HepG2 (cell line): ENCODE data around the gene VDR. TPM values are rescaled to one million over a fixed set of nuclear protein-coding genes. Genes with fewer than 3 reads are reported as not detected.

Source experiments
- ATAC-seq: fragments of 200-7000 bp; cut with Tn5 transposase; 3 replicates; pipeline ENCODE4 v1.9.1; 2020; ENCODE audit warnings: mild to moderate bottlenecking, moderate library complexity
- Bru-seq: library from RNA; stranded (reverse); fragments of 400-500 nt; gene quantifications from one replicate; lab custom pipeline; 2021; lab: Mats Ljungman, UMichigan
- BruChase-seq, 2 experiments: library from RNA; stranded (reverse); fragments of 400-500 nt; gene quantifications; one replicate each; lab custom pipeline; 2021; lab: Mats Ljungman, UMichigan
- BruUV-seq: library from RNA; stranded (reverse); fragments of 400-500 nt; replicated peaks from 2 replicates; lab custom pipeline; 2021; lab: Mats Ljungman, UMichigan
- CTCF ChIA-PET: fragments of 300-600 bp; formaldehyde crosslinking; extraction: SDS; loops from one replicate; lab custom pipeline; 2021; ENCODE audit warnings: low total read pairs, inconsistent platforms, low intra/inter-chr PET ratio; lab: Yijun Ruan, JAX
- POLR2A ChIA-PET: fragments of 350-600 bp; sonication (Branson Sonifier 250); formaldehyde crosslinking; loops from one replicate; lab custom pipeline; 2020; ENCODE audit warnings: antibody characterized with exemption, inconsistent platforms; lab: Yijun Ruan, JAX
- DNase-seq: peaks from one replicate; pipeline ENCODE4 v3.0.0-alpha.2; 2015; ENCODE audit warnings: low spot score
- FAIRE-seq: peaks from 3 replicates; lab custom pipeline; 2011; peaks lifted over from hg19 to GRCh38; lab: Jason Lieb, UNC
- H2AFZ ChIP-seq: one replicate; pipeline ENCODE4 v1.6.1; 2011; ENCODE audit warnings: low read length, inconsistent platforms
- H3K27ac ChIP-seq: fragments of 300-600 bp; 3 replicates; pipeline ENCODE4 v1.8.0; 2011; ENCODE audit warnings: mixed run types, mild to moderate bottlenecking, mixed read lengths, low read length, inconsistent platforms; ENCODE audit not compliant: insufficient read depth; ENCODE audit errors: extremely low read length
- H3K27me3 ChIP-seq, 2 experiments: fragments of 200-600 bp in 1 of 2; 2 replicates in 1 of 2; 3 replicates in 1 of 2; pipeline versions ENCODE4 v1.6.0 to v1.8.0; 2011; ENCODE audit warnings: low read length in 2 of 2, mild to moderate bottlenecking in 2 of 2, moderate library complexity in 2 of 2, inconsistent platforms in 1 of 2; ENCODE audit not compliant: insufficient read depth in 2 of 2, control insufficient read depth in 1 of 2
- H3K36me3 ChIP-seq, 2 experiments: fragments of 200-600 bp in 1 of 2; replicated peaks in 1 of 2; 2 replicates in 1 of 2; 3 replicates in 1 of 2; pipeline versions ENCODE4 v1.5.1 to v1.8.0; 2011; ENCODE audit warnings: low read length in 2 of 2, inconsistent platforms in 1 of 2; ENCODE audit not compliant: insufficient read depth in 2 of 2, control insufficient read depth in 1 of 2
- H3K4me1 ChIP-seq: 2 replicates; pipeline ENCODE4 v1.5.1; 2012; ENCODE audit warnings: low read length, inconsistent platforms; ENCODE audit not compliant: insufficient read depth
- H3K4me2 ChIP-seq: 2 replicates; pipeline ENCODE4 v1.6.0; 2011; ENCODE audit warnings: low read depth, low read length, inconsistent platforms
- H3K4me3 ChIP-seq, 3 experiments: fragments of 200-600 bp in 1 of 3; sonication (generic), shearing (Covaris generic) in 1 of 3; replicated peaks in 1 of 3; 2 replicates each; pipeline ENCODE4 v1.5.1; 2011 to 2016; ENCODE audit warnings: low read length in 3 of 3, inconsistent platforms in 2 of 3, low read depth in 2 of 3, mild to moderate bottlenecking in 2 of 3, control low read depth in 1 of 3, mixed read lengths in 1 of 3; ENCODE audit not compliant: insufficient read depth in 1 of 3
- H3K79me2 ChIP-seq: one replicate; pipeline ENCODE4 v1.6.1; 2011; ENCODE audit warnings: low read length, inconsistent platforms; ENCODE audit not compliant: insufficient read depth
- H3K9ac ChIP-seq: 2 replicates; pipeline ENCODE4 v1.6.0; 2011; ENCODE audit warnings: mild to moderate bottlenecking, low read depth, low read length, inconsistent platforms; ENCODE audit not compliant: insufficient read depth
- H3K9me3 ChIP-seq: 2 replicates; pipeline ENCODE4 v1.5.1; 2012; ENCODE audit warnings: mild to moderate bottlenecking, low read length
- H4K20me1 ChIP-seq: 2 replicates; pipeline ENCODE4 v1.6.0; 2011; ENCODE audit warnings: inconsistent platforms, mild to moderate bottlenecking, low read length, moderate library complexity; ENCODE audit not compliant: insufficient read depth
- BORCS8-MEF2B ChIP-seq: sonication (generic); formaldehyde crosslinking; IDR thresholded peaks from 2 replicates; pipeline ENCODE4 v1.8.0; 2022; ENCODE audit warnings: mild to moderate bottlenecking, missing genetic modification reagents
- GZF1 ChIP-seq: sonication (generic); formaldehyde crosslinking; IDR thresholded peaks from 2 replicates; pipeline ENCODE4 v1.5.1; 2020; ENCODE audit warnings: mild to moderate bottlenecking, missing genetic modification reagents
- ISL2 ChIP-seq: sonication (generic); formaldehyde crosslinking; IDR thresholded peaks from 2 replicates; pipeline ENCODE4 v1.5.0; 2020; ENCODE audit warnings: missing genetic modification reagents
- MTF2 ChIP-seq: sonication (generic); formaldehyde crosslinking; IDR thresholded peaks from 2 replicates; pipeline ENCODE4 v1.5.0; 2020; ENCODE audit warnings: missing genetic modification reagents, borderline replicate concordance
- POGZ ChIP-seq: sonication (generic); formaldehyde crosslinking; IDR thresholded peaks from 2 replicates; pipeline ENCODE4 v1.4.0; 2020; ENCODE audit warnings: mild to moderate bottlenecking, missing genetic modification reagents
- SCMH1 ChIP-seq: sonication (generic); formaldehyde crosslinking; IDR thresholded peaks from 2 replicates; pipeline ENCODE4 v1.9.0; 2021; ENCODE audit warnings: missing genetic modification reagents, mild to moderate bottlenecking, borderline replicate concordance
- SMYD3 ChIP-seq: sonication (generic); formaldehyde crosslinking; IDR thresholded peaks from 2 replicates; pipeline ENCODE4 v1.8.1; 2023; ENCODE audit warnings: mild to moderate bottlenecking, missing genetic modification reagents
- STAG1 ChIP-seq: sonication (generic); formaldehyde crosslinking; IDR thresholded peaks from 2 replicates; pipeline ENCODE4 v1.4.0; 2020; ENCODE audit warnings: missing genetic modification reagents
- TBX2 ChIP-seq: sonication (generic); formaldehyde crosslinking; IDR thresholded peaks from 2 replicates; pipeline ENCODE4 v1.5.0; 2020; ENCODE audit warnings: missing genetic modification reagents, mild to moderate bottlenecking, borderline replicate concordance
- XBP1 ChIP-seq: sonication (generic); formaldehyde crosslinking; IDR thresholded peaks from 2 replicates; pipeline ENCODE4 v1.5.0; 2020; ENCODE audit warnings: missing genetic modification reagents
- ZFYVE20 ChIP-seq: sonication (generic); formaldehyde crosslinking; IDR thresholded peaks from 2 replicates; pipeline ENCODE4 v1.8.0; 2023; ENCODE audit warnings: low read depth, mild to moderate bottlenecking, moderate library complexity, missing genetic modification reagents, borderline replicate concordance
- ZNF207 ChIP-seq: fragments of 450-650 bp; IDR thresholded peaks from 2 replicates; pipeline ENCODE4 v1.6.1; 2016; ENCODE audit warnings: antibody characterized with exemption, borderline replicate concordance
- ZNF24 ChIP-seq: fragments of 450-650 bp; IDR thresholded peaks from 2 replicates; pipeline ENCODE4 v1.6.1; 2017; ENCODE audit warnings: antibody characterized with exemption, mild to moderate bottlenecking
- ZNF264 ChIP-seq: sonication (generic); formaldehyde crosslinking; IDR thresholded peaks from 2 replicates; pipeline ENCODE4 v1.4.0; 2020; ENCODE audit warnings: missing genetic modification reagents
- WGBS: methylation state at CpG from one replicate; pipeline ENCODE4 v1.1.6; 2017; ENCODE audit warnings: low lambda C conversion rate; 5-methylcytosine and 5-hydroxymethylcytosine counted together
- in situ Hi-C: cut with HindIII; loops from 2 replicates; pipeline ENCODE4 v1.10.0; 2017; ENCODE audit warnings: low pct_unique_long_range_greater_than_20kb; ENCODE audit not compliant: extremely low pct_ligation_motif_present
- intact Hi-C: fragments of 100-400 bp; cut with micrococcal nuclease; formaldehyde crosslinking; loops from one replicate; pipeline ENCODE4 v1.10.0; 2022; ENCODE audit not compliant: unreplicated experiment
- long read RNA-seq, 2 experiments: library from RNA in 1 of 2; library from polyadenylated mRNA in 1 of 2; stranded (forward) in 1 of 2; unstranded in 1 of 2; transcript quantifications; one replicate each; pipeline ENCODE4 v2.0.0, GENCODE V29; 2019 to 2022
- polyA minus RNA-seq, 3 experiments: library from RNA; depleted of rRNA, polyadenylated mRNA; stranded (reverse); fragments of >200 nt; gene quantifications; 2 replicates each; pipeline ENCODE4 v1.2.3, GENCODE V29; 2011; ENCODE audit warnings: low replicate concordance in 1 of 3
- polyA plus RNA-seq, 8 experiments: library from polyadenylated mRNA; depleted of rRNA in 3 of 8; stranded (reverse) in 7 of 8; unstranded in 1 of 8; fragments of >200 nt; fragmentation: Illumina TruSeq in 4 of 8; extraction: Trizol in 4 of 8; gene quantifications; 2 replicates each; pipeline versions ENCODE4 v1.2.1 to v1.2.3, GENCODE V29; 2011 to 2016; ENCODE audit warnings: low read depth in 4 of 8, missing spikeins in 1 of 8, mixed read lengths in 1 of 8; ENCODE audit not compliant: insufficient read depth in 1 of 8
- total RNA-seq, 5 experiments: library from RNA; depleted of rRNA; stranded (reverse); fragments of >200 nt; fragmentation: Illumina TruSeq; extraction: Trizol; gene quantifications; 2 replicates each; pipeline ENCODE4 v1.2.3, GENCODE V29; 2016; ENCODE audit warnings: low read depth in 1 of 5
- TF ChIP-seq, protein P1 (sequence below): sonication (generic); formaldehyde crosslinking; IDR thresholded peaks from 2 replicates; pipeline ENCODE4 v1.4.0; 2020; ENCODE audit warnings: missing genetic modification reagents
- TF ChIP-seq, protein P2 (sequence below): sonication (generic); formaldehyde crosslinking; IDR thresholded peaks from 2 replicates; pipeline ENCODE4 v1.5.1; 2020; ENCODE audit warnings: missing genetic modification reagents, mild to moderate bottlenecking, borderline replicate concordance

Gene VDR
- total RNA-seq (2016; rRNA removed; fragmentation: Illumina TruSeq; extraction: Trizol), result 0.21 and 0.33 TPM in 2 replicates
- total RNA-seq (2016; cell fraction: cytosol; rRNA removed; fragmentation: Illumina TruSeq; extraction: Trizol; ENCODE audit: low read depth), result 0.09 TPM in 1 of 2 replicates, not detected in the other
- total RNA-seq (2016; cell fraction: insoluble cytoplasmic fraction; rRNA removed; fragmentation: Illumina TruSeq; extraction: Trizol), result 0.40 and 0.52 TPM in 2 replicates
- total RNA-seq (2016; cell fraction: membrane; rRNA removed; fragmentation: Illumina TruSeq; extraction: Trizol), result 0.14 and 0.22 TPM in 2 replicates
- 0.16 and 0.25 TPM in 2 replicates for total RNA-seq (2016; cell fraction: nucleus; rRNA removed; fragmentation: Illumina TruSeq; extraction: Trizol)
- polyA plus RNA-seq (2011; rRNA removed), result 0.08 and 0.13 TPM in 2 replicates
- polyA plus RNA-seq (2011; cell fraction: cytosol; rRNA removed), result 0.04 and 0.09 TPM in 2 replicates
- polyA plus RNA-seq (2011; cell fraction: nucleus; rRNA removed), result 0.10 and 0.21 TPM in 2 replicates
- polyA plus RNA-seq (2012), result 0.08 and 0.35 TPM in 2 replicates
- not detected in 2 replicates for polyA plus RNA-seq (2016; cell fraction: cytosol; fragmentation: Illumina TruSeq; extraction: Trizol; ENCODE audit: low read depth)
- 0.24 and 0.36 TPM in 2 replicates for polyA plus RNA-seq (2016; cell fraction: insoluble cytoplasmic fraction; fragmentation: Illumina TruSeq; extraction: Trizol; ENCODE audit: low read depth)
- 0.03 and 0.12 TPM in 2 replicates for polyA plus RNA-seq (2016; cell fraction: membrane; fragmentation: Illumina TruSeq; extraction: Trizol; ENCODE audit: low read depth)
- 0.48 and 0.64 TPM in 2 replicates for polyA plus RNA-seq (2016; cell fraction: nucleus; fragmentation: Illumina TruSeq; extraction: Trizol; ENCODE audit: insufficient read depth, low read depth)
- 0.16 and 12.3 TPM in 2 replicates for polyA minus RNA-seq (2011; rRNA and poly(A)+ RNA removed; ENCODE audit: low replicate concordance)
- not detected in 2 replicates for polyA minus RNA-seq (2011; cell fraction: cytosol; rRNA and poly(A)+ RNA removed)
- 0.13 and 0.25 TPM in 2 replicates for polyA minus RNA-seq (2011; cell fraction: nucleus; rRNA and poly(A)+ RNA removed)
- percentile 13 among the genes with signal in this experiment for Bru-seq, nascent RNA
- BruChase-seq, experiment 1, labeled RNA remaining after a 6-hour chase, result percentile 8 among the genes with signal in this experiment
- percentile 10 among the genes with signal in this experiment for BruChase-seq, experiment 2, labeled RNA remaining after a 2-hour chase
- long read RNA-seq, experiment 1, result 0 reads
- long read RNA-seq, experiment 2, result 0 reads

DNA sequence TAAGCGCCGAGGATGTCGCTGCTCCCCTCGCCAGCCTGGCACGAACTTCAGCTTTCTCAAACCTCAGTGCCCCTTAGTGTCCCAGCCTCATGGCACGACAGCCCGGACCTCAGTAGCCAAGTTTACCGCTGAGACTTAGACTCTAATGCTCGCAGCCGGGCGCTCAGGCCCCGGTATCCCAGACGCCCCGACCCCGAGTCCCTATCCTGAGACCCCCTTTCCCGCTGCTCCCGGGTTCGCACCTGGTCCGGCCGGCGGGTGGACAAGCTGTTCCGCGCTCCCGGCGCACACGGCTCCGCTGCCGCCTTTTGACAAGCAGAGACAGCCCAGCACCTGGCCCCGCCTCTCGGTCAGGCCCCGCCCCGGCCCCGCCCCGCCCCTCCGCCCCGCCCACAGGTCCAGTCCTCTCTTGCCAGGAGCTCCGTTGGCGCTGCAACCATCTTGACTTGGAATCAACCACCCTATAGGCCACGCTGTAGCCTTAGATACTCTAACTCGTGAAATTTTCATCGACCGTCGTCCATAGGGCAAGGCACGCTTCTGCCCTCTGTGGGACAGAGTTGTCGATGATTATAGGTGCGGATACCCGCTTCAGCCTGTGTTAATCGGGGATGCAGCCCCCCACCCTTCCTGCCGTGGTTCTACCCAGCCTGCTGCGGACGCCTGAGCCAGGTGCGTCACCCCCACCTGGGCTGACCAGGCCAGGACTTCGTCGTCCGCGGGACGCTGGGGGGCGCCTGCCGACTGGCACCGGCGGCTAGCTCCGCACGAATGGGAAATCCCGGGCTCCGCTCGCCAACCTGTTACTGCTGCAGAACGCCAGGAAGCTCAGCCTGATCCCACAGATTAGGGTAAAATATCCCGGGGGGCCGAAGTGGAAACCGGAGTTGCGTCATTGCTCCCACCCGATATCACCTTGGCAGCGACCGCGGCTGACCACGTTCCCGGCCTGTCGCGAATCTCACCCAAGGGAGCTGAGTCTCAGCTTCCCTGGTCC is at the start of gene VDR:
TSS of gene VDR (minus strand) at position 282 of the 997 bp plus-strand sequence. CDS start 25,881 bp downstream, outside the sequence.
- Histone ChIP-seq H3K4me2 (peak within 1 kb of the TSS; percentile 86), H3K9me3 (no peaks in the 10 kb centered on the region), H3K4me1 (peaks cover 60% of the 10 kb centered on the region), H3K36me3 (no peaks in the 10 kb centered on the region), H2AFZ (no peak within 1 kb of the TSS), H3K27ac (no peak within 1 kb of the TSS), H3K9ac (no peak within 1 kb of the TSS; the same call in 1 of the 2 replicates), H3K27me3 (peaks cover 0 to 31% of the 10 kb centered on the region in 2 experiments; a peak in 3 of 5 replicates), H3K79me2 (no peaks in the 10 kb centered on the region), H3K4me3 (peak within 1 kb of the TSS; percentile 30 to 60 (median 42); a peak in 5 of 6 replicates), H4K20me1 (no peaks in the 10 kb centered on the region)
- BruUV-seq, result no TSS peak
- ChIA-PET CTCF (interaction anchor here (1.1 kb wide), 1 partner anchor 58 kb away, joined by 3 read pairs; the partner anchor contains the start of gene TMEM106C), POLR2A (interaction anchor here (0.7 kb wide), 1 partner anchor 113 kb away, joined by 3 read pairs; no protein-coding TSS in a partner anchor)
- in situ Hi-C loops, result loop anchor here (5.0 to 10.0 kb wide), 2 partner anchors 47 to 260 kb away; no protein-coding TSS in a partner anchor
- intact Hi-C loops, result loop anchor here (5.0 to 10.0 kb wide), 2 partner anchors 57 to 130 kb away; partner anchors contain the start of gene TMEM106C
- ATAC-seq (peak; percentile 31), FAIRE-seq (no peak), DNase-seq (peak; percentile 28)
- 84% methylated on average over 23 of the region's 79 CpGs for WGBS
- TF ChIP-seq ZNF24, result no peak
- peak; percentile 47; the same call in 1 of the 2 replicates for TF ChIP-seq POGZ (CRISPR knock-in tag)
- TF ChIP-seq, protein P1, sequence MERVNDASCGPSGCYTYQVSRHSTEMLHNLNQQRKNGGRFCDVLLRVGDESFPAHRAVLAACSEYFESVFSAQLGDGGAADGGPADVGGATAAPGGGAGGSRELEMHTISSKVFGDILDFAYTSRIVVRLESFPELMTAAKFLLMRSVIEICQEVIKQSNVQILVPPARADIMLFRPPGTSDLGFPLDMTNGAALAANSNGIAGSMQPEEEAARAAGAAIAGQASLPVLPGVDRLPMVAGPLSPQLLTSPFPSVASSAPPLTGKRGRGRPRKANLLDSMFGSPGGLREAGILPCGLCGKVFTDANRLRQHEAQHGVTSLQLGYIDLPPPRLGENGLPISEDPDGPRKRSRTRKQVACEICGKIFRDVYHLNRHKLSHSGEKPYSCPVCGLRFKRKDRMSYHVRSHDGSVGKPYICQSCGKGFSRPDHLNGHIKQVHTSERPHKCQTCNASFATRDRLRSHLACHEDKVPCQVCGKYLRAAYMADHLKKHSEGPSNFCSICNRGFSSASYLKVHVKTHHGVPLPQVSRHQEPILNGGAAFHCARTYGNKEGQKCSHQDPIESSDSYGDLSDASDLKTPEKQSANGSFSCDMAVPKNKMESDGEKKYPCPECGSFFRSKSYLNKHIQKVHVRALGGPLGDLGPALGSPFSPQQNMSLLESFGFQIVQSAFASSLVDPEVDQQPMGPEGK (CRISPR knock-in tag), result no peak
- TF ChIP-seq MTF2 (CRISPR knock-in tag), result no peak
- no peak for TF ChIP-seq GZF1 (CRISPR knock-in tag)
- no peak for TF ChIP-seq ZNF264 (CRISPR knock-in tag)
- no peak for TF ChIP-seq XBP1 (CRISPR knock-in tag)
- TF ChIP-seq STAG1, result peak; percentile 57
- TF ChIP-seq SCMH1 (CRISPR knock-in tag), result no peak
- TF ChIP-seq TBX2 (CRISPR knock-in tag), result no peak
- no peak for TF ChIP-seq SMYD3 (CRISPR knock-in tag)
- no peak for TF ChIP-seq ISL2 (CRISPR knock-in tag)
- 0 out of 2 replicates have a peak, but pooled peaks have one; percentile 34 for TF ChIP-seq BORCS8-MEF2B (CRISPR knock-in tag)
- TF ChIP-seq ZFYVE20 (CRISPR knock-in tag), result no peak
- TF ChIP-seq, protein P2, sequence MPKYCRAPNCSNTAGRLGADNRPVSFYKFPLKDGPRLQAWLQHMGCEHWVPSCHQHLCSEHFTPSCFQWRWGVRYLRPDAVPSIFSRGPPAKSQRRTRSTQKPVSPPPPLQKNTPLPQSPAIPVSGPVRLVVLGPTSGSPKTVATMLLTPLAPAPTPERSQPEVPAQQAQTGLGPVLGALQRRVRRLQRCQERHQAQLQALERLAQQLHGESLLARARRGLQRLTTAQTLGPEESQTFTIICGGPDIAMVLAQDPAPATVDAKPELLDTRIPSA (CRISPR knock-in tag), result no peak
- no peak for TF ChIP-seq ZNF207
